HPDE6-E6E7 (cell line): Measurements from ENCODE around the gene MAP3K20.
A peak's percentile ranks its signal among the peaks of the same experiment; 100 is the strongest.
"Not testable (repeated sequence)": the region's sequence is repeated elsewhere in the genome, so short reads cannot be mapped to it uniquely, and the experiment has no call there.

Experiments
- DNase-seq: peaks from one replicate; pipeline ENCODE4 v3.0.0; 2011; ENCODE audit warnings: missing footprints; ENCODE audit errors: extremely low spot score

Gene MAP3K20

DNA sequence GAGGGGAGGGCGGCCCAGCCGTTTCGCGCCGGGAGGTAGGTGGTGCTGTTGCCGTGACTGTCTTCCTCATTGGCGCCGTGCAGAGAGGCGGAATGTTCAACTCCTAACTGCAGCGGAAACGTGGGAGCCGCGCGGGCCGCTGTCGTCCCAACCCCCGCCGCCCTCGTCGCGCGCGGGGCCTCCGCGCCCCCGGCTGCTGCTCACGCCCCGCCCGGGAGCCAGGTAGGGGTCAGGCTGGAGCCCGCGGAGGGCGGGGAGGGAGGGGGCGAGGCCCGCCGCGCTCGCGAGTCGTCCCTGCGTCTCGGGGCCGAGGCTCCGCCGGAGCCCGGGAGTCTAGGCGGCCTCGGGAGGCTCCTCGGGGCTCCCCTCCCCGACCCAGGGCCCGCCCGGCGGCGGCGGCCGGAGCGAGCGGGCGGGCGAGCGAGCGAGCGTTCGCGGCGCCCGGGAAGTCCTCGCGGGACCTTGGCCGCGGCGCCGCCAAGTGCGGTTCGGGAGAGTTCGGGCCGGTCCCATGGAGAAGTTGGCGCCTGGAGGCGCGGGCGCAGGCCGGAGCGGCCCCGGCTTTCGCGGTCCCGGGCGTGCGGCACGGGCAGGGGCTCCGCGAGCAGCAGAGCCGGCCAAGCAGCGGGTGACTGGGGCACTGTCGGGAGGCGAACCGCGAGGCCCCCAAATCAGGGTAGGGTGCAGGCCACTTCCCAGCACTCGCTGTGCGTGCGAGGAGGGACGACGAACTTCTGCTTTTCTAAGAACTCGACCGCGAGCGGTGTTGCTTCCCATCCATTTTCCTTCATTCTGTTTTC, at the start of gene MAP3K20:
MAP3K20 (plus strand) TSS at position 66 of the 800 bp plus-strand sequence. CDS start 15,186 bp downstream, outside the sequence.
- DNase-seq, result peak; percentile 16

- DNase-seq, result no peak
Observed at GRCh38 chr2:173026479-173026878, 49.2 kb upstream of the MAP3K20 start.

GRCh38 chr2:173027181-173028128, 48.2 kb upstream of the MAP3K20 start:
- DNase-seq, result peak; percentile 44

DNA sequence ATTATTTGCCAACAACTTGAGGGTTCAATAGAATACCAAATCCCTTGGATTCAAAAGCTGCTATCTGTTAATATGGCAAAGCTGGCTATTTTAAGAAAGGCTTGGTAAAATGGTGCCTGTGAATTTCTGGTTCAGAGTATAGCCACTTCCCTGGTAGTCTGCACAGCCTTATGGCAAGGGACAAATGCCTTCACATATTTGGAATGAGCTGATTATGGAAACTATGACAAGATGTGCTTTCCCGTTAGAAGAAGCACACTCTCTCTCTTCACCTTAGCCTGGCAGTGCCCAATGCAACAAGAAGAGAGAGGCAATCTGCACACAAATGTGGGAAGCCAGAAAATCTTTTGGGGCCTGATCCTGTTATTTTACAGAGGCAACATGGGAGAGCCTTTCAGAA, 47.5 kb upstream of the MAP3K20 start:
- no peak for DNase-seq

DNA sequence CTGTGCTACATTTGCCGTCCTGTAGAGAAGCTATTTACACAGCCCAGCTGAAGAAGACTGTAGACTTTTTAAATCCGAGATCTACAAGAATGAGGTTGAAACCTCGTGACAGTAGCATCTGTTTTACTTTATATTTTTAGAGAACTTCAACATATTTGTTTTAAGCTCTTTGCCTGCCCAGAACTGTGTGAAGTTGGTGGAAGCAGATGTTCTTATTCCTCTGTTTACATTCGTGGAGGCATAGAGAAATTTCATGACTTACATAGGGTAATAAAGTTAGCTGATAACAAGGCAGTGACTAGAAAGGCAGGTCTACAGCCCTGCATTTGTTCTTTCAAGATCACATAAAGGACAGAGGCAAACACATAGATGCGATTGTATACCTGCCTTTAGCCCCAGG, 47.0 kb upstream of the MAP3K20 start:
- DNase-seq, result no peak

- DNase-seq, result no peak
Observed at GRCh38 chr2:173030561-173031490, 44.8 kb upstream of the MAP3K20 start.

GRCh38 chr2:173032032-173032431, 43.6 kb upstream of the MAP3K20 start:
- DNase-seq, result no peak

DNA sequence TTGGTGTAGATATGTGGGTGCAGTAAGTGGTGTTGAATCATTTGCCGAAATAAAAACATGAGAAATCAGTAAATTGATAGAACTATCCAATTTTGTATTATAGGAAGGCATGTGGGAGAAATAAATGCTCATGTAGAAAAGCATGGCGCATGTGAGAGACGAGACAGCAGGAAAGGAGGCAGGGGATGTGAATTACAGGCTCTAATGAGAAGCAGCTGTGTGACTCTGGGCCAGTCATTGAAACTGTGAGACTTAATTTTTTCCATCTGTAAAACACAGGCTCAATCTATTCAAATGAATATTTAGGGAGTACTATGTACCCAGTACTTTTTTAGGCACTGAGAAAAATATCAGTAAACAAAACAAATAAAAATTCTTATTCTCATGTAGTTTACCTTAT, 42.6 kb upstream of the MAP3K20 start:
- DNase-seq, result no peak

- no peak for DNase-seq
Observed at GRCh38 chr2:173034143-173034542, 41.5 kb upstream of the MAP3K20 start.

DNA sequence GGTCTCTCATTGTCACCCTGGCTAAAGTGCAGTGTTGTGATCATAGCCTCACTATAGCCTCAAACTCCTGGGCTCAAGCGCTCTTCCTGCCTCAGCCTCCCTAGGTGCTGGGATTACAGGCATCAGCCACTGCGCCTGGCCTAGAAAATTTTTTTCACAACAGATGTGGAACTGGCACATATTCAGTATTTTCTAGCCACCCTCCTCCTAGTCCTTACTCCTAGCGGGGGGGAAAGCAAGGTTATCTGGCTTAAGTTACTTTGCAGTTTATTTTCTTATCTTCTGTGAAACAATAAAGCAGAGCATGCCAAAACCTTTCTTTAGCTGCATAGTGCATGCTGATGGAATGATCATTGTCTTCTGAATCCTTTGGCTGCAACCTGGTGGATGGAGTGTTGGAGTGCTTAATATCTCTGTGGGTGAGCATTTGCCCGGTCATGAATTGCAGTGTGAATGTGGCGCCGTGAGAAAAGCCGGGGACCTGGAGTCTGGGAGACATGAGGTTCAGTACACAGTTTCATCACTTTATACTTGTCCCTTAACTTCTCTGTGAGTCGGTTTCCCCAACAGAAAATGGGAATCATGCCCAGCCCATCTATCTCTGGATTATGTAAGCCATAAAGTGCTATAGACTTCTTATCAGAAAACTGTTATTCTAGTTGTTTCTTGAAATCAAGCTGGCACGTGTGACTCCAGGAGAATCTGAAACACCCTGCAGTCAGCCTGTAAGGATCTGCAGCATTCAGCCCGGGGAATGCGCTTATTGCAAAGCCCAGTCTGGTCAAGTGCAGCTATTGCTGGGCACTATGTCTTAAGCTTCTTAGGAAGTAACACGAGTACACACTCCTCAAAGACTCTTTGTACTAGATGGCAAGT, 38.2 kb upstream of the MAP3K20 start:
- DNase-seq, result no peak

GRCh38 chr2:173038257-173038656, 37.4 kb upstream of the MAP3K20 start:
- not testable (repeated sequence) for DNase-seq

DNA sequence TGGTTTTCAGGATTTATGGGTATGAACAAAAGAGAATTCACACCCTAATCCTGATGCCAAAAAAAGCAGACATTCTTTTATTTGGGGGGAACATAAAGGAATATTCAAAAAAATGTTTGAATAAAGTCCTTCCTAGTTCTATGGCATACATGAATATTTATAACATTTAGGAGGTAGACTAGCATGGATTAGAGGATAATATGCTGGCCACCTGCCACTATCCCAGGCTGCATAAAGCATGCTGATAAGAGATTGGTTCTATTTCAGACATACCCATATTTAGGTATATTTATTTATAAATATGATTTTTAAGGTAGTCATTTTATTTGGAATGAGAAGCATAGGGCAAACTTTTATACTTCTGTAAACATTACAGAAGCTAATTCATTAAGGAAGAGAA, 34.9 kb upstream of the MAP3K20 start:
- DNase-seq, result no peak

- DNase-seq, result no peak
Observed at GRCh38 chr2:173043476-173043875, 32.2 kb upstream of the MAP3K20 start.

GRCh38 chr2:173043897-173044519, 31.6 kb upstream of the MAP3K20 start:
- no peak for DNase-seq

DNA sequence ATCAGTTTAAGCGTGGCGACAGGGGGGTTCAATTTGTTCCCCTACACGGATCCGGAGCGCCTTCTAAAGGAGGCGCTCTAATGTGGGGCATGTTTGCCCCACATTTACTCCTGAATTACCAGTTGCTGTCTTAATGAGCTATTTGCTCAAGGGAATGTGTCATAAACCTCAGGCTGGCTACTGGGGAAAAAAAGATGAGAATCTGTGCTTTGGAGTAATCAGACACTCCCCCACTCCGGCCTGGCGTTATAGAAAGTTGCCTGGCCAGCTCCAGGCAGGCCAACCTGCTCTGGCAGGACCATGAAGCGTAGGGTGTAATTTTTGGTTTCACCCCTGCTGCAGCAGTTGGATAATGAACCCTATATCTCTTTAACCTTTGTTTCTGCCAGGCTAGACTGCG, 31.0 kb upstream of the MAP3K20 start:
- no peak for DNase-seq

DNA sequence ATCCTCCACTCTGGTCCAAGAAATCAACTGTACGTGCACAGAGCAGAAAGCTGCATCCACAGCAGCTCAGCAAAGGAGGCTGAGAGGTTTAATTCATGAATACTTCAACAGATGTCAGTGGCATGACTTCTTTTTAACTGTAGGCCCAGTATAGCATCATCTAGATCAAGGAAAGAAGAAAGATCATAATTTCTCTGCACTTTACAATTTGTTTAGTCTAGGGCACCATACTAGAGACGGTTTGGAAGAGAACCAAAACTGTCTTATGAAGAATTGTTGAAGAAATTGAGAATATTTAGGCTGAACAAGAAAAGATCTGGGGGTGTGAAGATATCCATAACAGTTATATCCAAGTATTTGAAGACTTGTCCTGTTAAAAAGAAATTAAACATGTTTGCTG, 30.5 kb upstream of the MAP3K20 start:
- DNase-seq, result no peak

- no peak for DNase-seq
Observed at GRCh38 chr2:173048522-173048896, 27.1 kb upstream of the MAP3K20 start.

DNA sequence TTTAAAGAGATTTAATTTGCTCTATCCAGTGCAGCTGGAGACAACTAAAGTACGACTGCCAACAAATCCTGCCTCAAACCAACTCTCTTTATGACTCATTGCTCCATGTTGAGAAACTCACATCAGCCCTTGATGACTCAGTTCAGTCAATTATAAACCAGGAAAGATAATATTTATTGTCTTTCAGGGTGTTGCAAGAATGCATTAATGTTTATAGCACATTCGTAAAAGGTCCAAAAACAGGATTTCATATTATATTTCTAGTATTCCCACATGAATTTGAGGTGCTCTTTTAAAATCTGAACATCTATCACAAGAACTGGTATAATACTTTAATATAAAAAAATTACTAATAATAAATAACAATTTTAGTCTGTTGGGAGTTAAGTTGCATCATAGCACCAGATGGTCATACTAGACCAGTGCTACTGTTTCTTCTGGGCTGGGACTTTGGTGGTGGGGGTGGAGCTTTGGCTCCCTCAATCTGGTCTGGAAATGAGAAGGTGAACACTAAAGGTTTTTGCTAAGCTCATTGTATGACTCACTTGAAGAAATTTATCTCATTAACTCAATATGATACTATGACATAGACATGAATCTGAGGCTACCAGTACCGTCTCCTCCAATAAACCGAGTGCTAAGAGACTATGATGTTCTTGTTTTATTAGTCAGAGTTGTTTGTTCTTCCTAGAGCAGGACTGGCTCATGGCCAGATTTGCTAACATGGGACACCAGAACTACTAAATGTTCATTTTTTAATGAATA, 26.6 kb upstream of the MAP3K20 start:
- peak; percentile 75 for DNase-seq

GRCh38 chr2:173049831-173050230, 25.8 kb upstream of the MAP3K20 start:
- DNase-seq, result no peak
